Glutamatergic neuron (in vitro differentiated cells): Measurements from ENCODE around the gene RPL37A. TPM values are rescaled to one million over a fixed set of nuclear protein-coding genes. Genes with fewer than 3 reads are reported as not detected.

Experiments
- DNase-seq: peaks from one replicate; pipeline ENCODE4 v3.0.0; 2022
- H3K27ac Mint-ChIP-seq: one replicate; pipeline ENCODE4 v1.8.0; 2020; ENCODE audit warnings: mild to moderate bottlenecking, mixed read lengths, inconsistent platforms; ENCODE audit not compliant: unreplicated experiment
- H3K27me3 Mint-ChIP-seq: one replicate; pipeline ENCODE4 v1.8.0; 2020; ENCODE audit warnings: mild to moderate bottlenecking, moderate library complexity, mixed read lengths, inconsistent platforms; ENCODE audit not compliant: unreplicated experiment
- H3K36me3 Mint-ChIP-seq: one replicate; pipeline ENCODE4 v1.8.0; 2020; ENCODE audit warnings: mild to moderate bottlenecking, mixed read lengths, inconsistent platforms; ENCODE audit not compliant: unreplicated experiment
- H3K4me1 Mint-ChIP-seq: one replicate; pipeline ENCODE4 v1.8.0; 2020; ENCODE audit warnings: mild to moderate bottlenecking, low read depth, mixed read lengths, inconsistent platforms; ENCODE audit not compliant: unreplicated experiment
- H3K4me3 Mint-ChIP-seq: one replicate; pipeline ENCODE4 v1.8.0; 2020; ENCODE audit warnings: mild to moderate bottlenecking, mixed read lengths, inconsistent platforms; ENCODE audit not compliant: unreplicated experiment
- H3K9me3 Mint-ChIP-seq: one replicate; pipeline ENCODE4 v1.8.0; 2020; ENCODE audit warnings: mild to moderate bottlenecking, moderate library complexity, mixed read lengths, inconsistent platforms; ENCODE audit not compliant: unreplicated experiment
- total RNA-seq: library from RNA; stranded (reverse); fragmentation: NEBNext Ultra II Directional; extraction: Animal tissue kit (Norgen Biotek cat#: 25700); gene quantifications from one replicate; pipeline ENCODE4 v1.2.1, GENCODE V29; 2021; ENCODE audit not compliant: unreplicated experiment
- TF ChIP-seq, protein P1 (sequence below): fragments of 200-600 bp; sonication (generic); IDR thresholded peaks from one replicate; pipeline ENCODE4 v1.5.0; 2021; ENCODE audit not compliant: partially characterized antibody, unreplicated experiment

Gene RPL37A
- total RNA-seq, 1 donor from 2014 or later, result 1,757 TPM

DNA sequence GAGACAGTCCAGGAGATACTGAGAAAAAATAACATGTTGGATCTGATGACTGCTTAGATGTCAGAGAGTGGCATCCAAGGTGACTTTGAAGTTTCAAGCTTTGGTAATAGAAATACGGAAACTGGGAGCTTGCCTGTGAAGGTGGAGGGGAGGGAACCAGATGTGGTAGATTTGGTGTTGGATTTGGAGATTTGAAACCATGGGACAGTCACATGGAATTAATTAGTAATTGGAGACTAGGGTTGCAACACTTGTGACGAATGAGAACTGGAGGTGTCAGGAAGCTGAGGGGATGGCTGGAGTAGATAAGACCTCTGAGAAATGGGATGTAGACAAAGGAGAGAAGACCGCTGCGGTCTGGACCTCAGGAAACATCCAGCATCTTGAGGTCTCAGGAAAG, 46.7 kb downstream of the RPL37A start:
- H3K4me1 Mint-ChIP-seq, result peaks cover 4% of the 10 kb centered on the region
- H3K4me3 Mint-ChIP-seq, result no peak overlapping the region
- DNase-seq, result no peak
- no peak overlapping the region for H3K27ac Mint-ChIP-seq
- H3K9me3 Mint-ChIP-seq, result peaks cover 2% of the 10 kb centered on the region
- TF ChIP-seq, protein P1, sequence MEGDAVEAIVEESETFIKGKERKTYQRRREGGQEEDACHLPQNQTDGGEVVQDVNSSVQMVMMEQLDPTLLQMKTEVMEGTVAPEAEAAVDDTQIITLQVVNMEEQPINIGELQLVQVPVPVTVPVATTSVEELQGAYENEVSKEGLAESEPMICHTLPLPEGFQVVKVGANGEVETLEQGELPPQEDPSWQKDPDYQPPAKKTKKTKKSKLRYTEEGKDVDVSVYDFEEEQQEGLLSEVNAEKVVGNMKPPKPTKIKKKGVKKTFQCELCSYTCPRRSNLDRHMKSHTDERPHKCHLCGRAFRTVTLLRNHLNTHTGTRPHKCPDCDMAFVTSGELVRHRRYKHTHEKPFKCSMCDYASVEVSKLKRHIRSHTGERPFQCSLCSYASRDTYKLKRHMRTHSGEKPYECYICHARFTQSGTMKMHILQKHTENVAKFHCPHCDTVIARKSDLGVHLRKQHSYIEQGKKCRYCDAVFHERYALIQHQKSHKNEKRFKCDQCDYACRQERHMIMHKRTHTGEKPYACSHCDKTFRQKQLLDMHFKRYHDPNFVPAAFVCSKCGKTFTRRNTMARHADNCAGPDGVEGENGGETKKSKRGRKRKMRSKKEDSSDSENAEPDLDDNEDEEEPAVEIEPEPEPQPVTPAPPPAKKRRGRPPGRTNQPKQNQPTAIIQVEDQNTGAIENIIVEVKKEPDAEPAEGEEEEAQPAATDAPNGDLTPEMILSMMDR, result no peak
- H3K27me3 Mint-ChIP-seq, result peaks cover 1% of the 10 kb centered on the region
- no peaks in the 10 kb centered on the region for H3K36me3 Mint-ChIP-seq

DNA sequence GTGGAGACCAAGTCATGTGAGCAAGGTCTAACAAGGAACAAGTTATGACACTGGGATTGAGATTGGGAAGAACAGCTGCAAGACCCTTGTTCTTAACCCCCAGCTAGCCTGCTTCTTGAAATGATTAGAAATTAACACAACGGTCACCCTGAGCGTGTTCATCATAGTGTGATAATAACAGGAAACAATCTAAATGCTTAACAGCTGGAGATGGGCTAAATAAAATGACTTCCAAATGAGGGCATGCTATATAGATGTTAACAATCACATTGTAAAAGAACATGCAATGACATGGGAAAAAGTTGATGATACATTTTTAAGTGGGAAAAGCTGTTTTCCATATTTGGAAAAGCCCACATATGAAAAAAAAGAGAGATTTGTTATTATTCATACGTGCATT, 47.6 kb downstream of the RPL37A start:
- Mint-ChIP-seq H3K4me3 (no peak overlapping the region), H3K27ac (no peak overlapping the region), H3K27me3 (peaks cover 1% of the 10 kb centered on the region), H3K36me3 (no peaks in the 10 kb centered on the region), H3K4me1 (peaks cover 4% of the 10 kb centered on the region), H3K9me3 (peaks cover 2% of the 10 kb centered on the region)
- TF ChIP-seq, protein P1, result no peak
- DNase-seq, result no peak

DNA sequence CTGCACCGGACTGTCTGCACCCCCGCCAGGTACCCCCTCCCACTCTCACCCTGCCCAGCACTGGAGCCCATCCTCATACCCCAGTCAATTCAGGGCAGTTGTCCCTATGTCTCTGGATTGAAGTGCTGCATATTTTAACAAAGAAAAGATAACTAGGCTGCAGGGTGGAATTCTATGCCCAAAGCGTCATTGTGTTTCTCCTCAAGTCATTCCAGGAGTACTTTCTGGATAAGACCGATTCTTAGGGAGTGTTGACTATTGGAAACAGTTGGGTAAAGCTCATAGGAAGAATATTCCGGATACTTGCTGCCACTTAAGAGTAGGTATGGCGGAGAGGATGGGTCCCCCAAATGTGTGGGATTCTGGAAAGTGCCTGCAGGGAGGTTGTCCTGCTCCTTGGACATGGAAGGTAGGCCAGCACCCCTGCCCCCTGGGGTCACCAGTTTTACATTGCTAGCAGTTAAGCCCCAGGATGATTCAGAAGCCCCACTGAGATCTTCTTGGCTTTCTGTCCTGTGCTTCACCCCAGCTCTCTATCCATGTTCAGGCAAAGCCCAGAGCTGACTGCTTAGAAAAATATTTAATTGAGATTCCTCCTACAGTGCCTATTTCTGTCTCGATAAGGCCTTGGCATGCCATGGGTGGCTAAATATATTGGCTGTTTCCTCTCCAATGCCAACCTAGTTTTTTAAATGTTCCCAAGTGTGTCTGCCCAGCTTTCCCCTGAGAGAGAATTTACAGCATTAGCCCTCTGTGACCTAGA, 48.2 kb downstream of the RPL37A start:
- TF ChIP-seq, protein P1, result no peak
- Mint-ChIP-seq H3K4me1 (peaks cover 4% of the 10 kb centered on the region), H3K9me3 (peaks cover 2% of the 10 kb centered on the region), H3K27ac (no peak overlapping the region), H3K27me3 (peaks cover 1% of the 10 kb centered on the region), H3K4me3 (no peak overlapping the region), H3K36me3 (no peaks in the 10 kb centered on the region)
- DNase-seq, result no peak

DNA sequence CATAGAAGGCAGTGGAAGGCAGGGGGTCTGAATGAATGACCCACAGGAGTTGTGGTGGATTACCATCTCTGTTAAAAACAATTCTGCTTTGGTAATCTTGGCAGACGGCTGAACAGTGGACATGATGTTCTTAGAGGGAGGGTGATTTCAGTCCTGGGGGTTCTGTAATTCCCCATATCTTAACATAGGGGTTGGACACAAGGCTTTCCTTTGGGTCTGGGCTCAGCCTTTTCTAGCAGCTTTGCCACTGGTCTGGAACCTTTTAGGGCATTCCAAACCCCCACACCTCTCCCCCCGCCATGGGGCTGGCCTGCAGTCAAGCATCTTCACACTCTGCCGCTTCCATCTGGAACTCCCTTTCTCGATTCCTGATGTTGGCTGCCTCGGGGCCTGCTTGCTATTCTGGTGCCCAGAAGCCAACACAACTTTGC, 50.3 kb downstream of the RPL37A start:
- peaks cover 2% of the 10 kb centered on the region for H3K9me3 Mint-ChIP-seq

More for the DNA sequence above, 50.3 kb downstream of the RPL37A start:
- no peak for DNase-seq
- no peaks in the 10 kb centered on the region for H3K27me3 Mint-ChIP-seq
- TF ChIP-seq, protein P1, result no peak
- H3K36me3 Mint-ChIP-seq, result no peaks in the 10 kb centered on the region
- H3K4me3 Mint-ChIP-seq, result no peak overlapping the region
- H3K4me1 Mint-ChIP-seq, result peaks cover 7% of the 10 kb centered on the region
- no peak overlapping the region for H3K27ac Mint-ChIP-seq
